SK-N-SH (cell line): ENCODE measurements around the gene ZC3H18. TPM values are rescaled to one million over a fixed set of nuclear protein-coding genes. Genes with fewer than 3 reads are reported as not detected.

Source experiments
- CTCF ChIA-PET: fragments of 300-600, 350-600 bp; formaldehyde crosslinking; extraction: SDS; loops from one replicate; lab custom pipeline; 2021; lab: Yijun Ruan, JAX
- POLR2A ChIA-PET: fragments of 350-600 bp; sonication (Branson Sonifier 250); formaldehyde crosslinking; extraction: SDS; loops from one replicate; lab custom pipeline; 2020; ENCODE audit warnings: antibody characterized with exemption, inconsistent platforms; lab: Yijun Ruan, JAX
- DNase-seq: peaks from one replicate; pipeline ENCODE4 v3.0.0; 2012
- H2AFZ ChIP-seq: fragments of 200-600 bp; sonication (generic); 2 replicates; pipeline ENCODE4 v1.8.1; 2016; ENCODE audit warnings: antibody characterized with exemption, mild to moderate bottlenecking, low read depth
- H3F3A ChIP-seq: fragments of 200-600 bp; sonication (generic); replicated peaks from 2 replicates; pipeline ENCODE3; 2016; ENCODE audit warnings: antibody characterized with exemption, mild to moderate bottlenecking; ENCODE audit not compliant: insufficient read depth
- H3K27ac ChIP-seq, 2 experiments: fragments of 200-500 bp in 1 of 2; fragments of 200-600 bp in 1 of 2; sonication (Bioruptor generic) in 1 of 2; sonication (generic), shearing (Covaris generic) in 1 of 2; 2 replicates each; pipeline versions ENCODE4 v1.5.1 to v1.6.1; 2014 to 2016; ENCODE audit warnings: low read depth in 2 of 2, inconsistent platforms in 1 of 2, low read length in 1 of 2, mild to moderate bottlenecking in 1 of 2, mixed read lengths in 1 of 2
- H3K27me3 ChIP-seq: fragments of 200-600 bp; sonication (generic), shearing (Covaris generic); 2 replicates; pipeline ENCODE4 v1.6.1; 2016; ENCODE audit warnings: mixed run types; ENCODE audit not compliant: insufficient read depth
- H3K36me3 ChIP-seq, 2 experiments: fragments of 200-500 bp in 1 of 2; fragments of 200-600 bp in 1 of 2; sonication (Bioruptor generic) in 1 of 2; sonication (generic) in 1 of 2; replicated peaks in 1 of 2; 2 replicates each; pipeline versions ENCODE3 to v1.5.1; 2014 to 2016; ENCODE audit warnings: low read length in 1 of 2, mild to moderate bottlenecking in 1 of 2; ENCODE audit not compliant: insufficient read depth in 2 of 2, control insufficient read depth in 1 of 2
- H3K4me1 ChIP-seq, 2 experiments: fragments of 200-500 bp in 1 of 2; fragments of 200-600 bp in 1 of 2; sonication (Bioruptor generic) in 1 of 2; sonication (generic), shearing (Covaris generic) in 1 of 2; 2 replicates each; pipeline versions ENCODE4 v1.5.1 to v1.6.1; 2014 to 2016; ENCODE audit warnings: low read depth in 1 of 2, low read length in 1 of 2, mixed run types in 1 of 2; ENCODE audit not compliant: insufficient read depth in 2 of 2, control insufficient read depth in 1 of 2
- H3K4me2 ChIP-seq: fragments of 200-600 bp; sonication (generic), shearing (Covaris generic); 2 replicates; pipeline ENCODE4 v1.6.1; 2017; ENCODE audit warnings: mixed run types
- H3K4me3 ChIP-seq, 2 experiments: fragments of 200-500 bp in 1 of 2; fragments of 200-600 bp in 1 of 2; sonication (Bioruptor generic) in 1 of 2; sonication (generic), shearing (Covaris generic) in 1 of 2; 2 replicates each; pipeline versions ENCODE4 v1.5.1 to v1.8.1; 2014 to 2016; ENCODE audit warnings: low read depth in 2 of 2, inconsistent platforms in 1 of 2, low read length in 1 of 2, mild to moderate bottlenecking in 1 of 2, mixed read lengths in 1 of 2, moderate library complexity in 1 of 2
- H3K79me2 ChIP-seq: fragments of 200-600 bp; sonication (generic); 2 replicates; pipeline ENCODE4 v1.8.1; 2017; ENCODE audit warnings: mild to moderate bottlenecking; ENCODE audit not compliant: insufficient read depth
- H3K9ac ChIP-seq: fragments of 200-600 bp; sonication (generic); 2 replicates; pipeline ENCODE4 v1.6.1; 2017; ENCODE audit warnings: mixed run types
- H3K9me2 ChIP-seq: fragments of 200-600 bp; sonication (generic); 2 replicates; pipeline ENCODE4 v1.6.1; 2017; ENCODE audit warnings: mixed run types
- H3K9me3 ChIP-seq: fragments of 200-600 bp; sonication (generic); 2 replicates; pipeline ENCODE4 v1.6.1; 2017; ENCODE audit warnings: mixed run types, mild to moderate bottlenecking, moderate library complexity
- H4K20me1 ChIP-seq: fragments of 200-600 bp; sonication (generic); 2 replicates; pipeline ENCODE4 v1.6.1; 2017; ENCODE audit warnings: mild to moderate bottlenecking, mixed run types; ENCODE audit not compliant: insufficient read depth
- ELF1 ChIP-seq: IDR thresholded peaks from 2 replicates; pipeline ENCODE4 v1.4.0; 2012
- EP300 ChIP-seq, 2 experiments: IDR thresholded peaks; 2 replicates each; pipeline versions ENCODE4 v1.4.0 to v1.6.1; 2012; ENCODE audit warnings: borderline replicate concordance in 1 of 2, low read depth in 1 of 2, low read length in 1 of 2
- GATA2 ChIP-seq: sonication (generic); formaldehyde crosslinking; IDR thresholded peaks from 2 replicates; pipeline ENCODE4 v1.5.0; 2020; ENCODE audit warnings: mild to moderate bottlenecking, missing genetic modification reagents
- MXI1 ChIP-seq: IDR thresholded peaks from 2 replicates; pipeline ENCODE4 v1.6.1; 2012; ENCODE audit warnings: mild to moderate bottlenecking, low read depth, low read length, improper control_type of control experiment
- NFIC ChIP-seq: IDR thresholded peaks from 2 replicates; pipeline ENCODE4 v1.4.0; 2012; ENCODE audit warnings: borderline replicate concordance
- NRF1 ChIP-seq: IDR thresholded peaks from 2 replicates; pipeline ENCODE4 v1.6.1; 2012; ENCODE audit warnings: low read depth, mild to moderate bottlenecking, low read length
- RAD21 ChIP-seq: IDR thresholded peaks from 2 replicates; pipeline ENCODE4 v1.6.1; 2012; ENCODE audit warnings: mild to moderate bottlenecking, low read length
- RXRA ChIP-seq: IDR thresholded peaks from 2 replicates; pipeline ENCODE4 v1.4.0; 2012; ENCODE audit warnings: low read depth, mild to moderate bottlenecking, borderline replicate concordance
- SIN3A ChIP-seq: IDR thresholded peaks from 2 replicates; pipeline ENCODE4 v1.6.1; 2012; ENCODE audit warnings: low read depth, mild to moderate bottlenecking, low read length, moderate library complexity, borderline replicate concordance
- TAF1 ChIP-seq: IDR thresholded peaks from 2 replicates; pipeline ENCODE4 v1.6.1; 2012; ENCODE audit warnings: low read depth, mild to moderate bottlenecking, low read length, moderate library complexity, borderline replicate concordance
- TCF12 ChIP-seq: IDR thresholded peaks from 2 replicates; pipeline ENCODE4 v1.4.0; 2012
- YY1 ChIP-seq: IDR thresholded peaks from 2 replicates; pipeline ENCODE4 v1.4.0; 2012; ENCODE audit warnings: low read depth, mild to moderate bottlenecking
- WGBS: methylation state at CpG from one replicate; pipeline ENCODE4 v1.1.6; 2017; ENCODE audit warnings: low lambda C conversion rate; 5-methylcytosine and 5-hydroxymethylcytosine counted together
- polyA plus RNA-seq, 3 experiments: library from polyadenylated mRNA; depleted of rRNA; stranded (reverse); fragments of >200 nt; gene quantifications; 2 replicates each; pipeline ENCODE4 v1.2.3, GENCODE V29; 2012
- TF ChIP-seq, protein P1 (sequence below): IDR thresholded peaks from 2 replicates; pipeline ENCODE4 v1.4.0; 2012; ENCODE audit warnings: low read depth, borderline replicate concordance
- TF ChIP-seq, protein P2 (sequence below): fragments of 200-600 bp; sonication (generic); IDR thresholded peaks from 2 replicates; pipeline ENCODE4 v1.6.1; 2017; ENCODE audit warnings: antibody characterized with exemption, mild to moderate bottlenecking, moderate library complexity
- TF ChIP-seq, protein P3 (sequence below): fragments of 150-350 bp; IDR thresholded peaks from 2 replicates; pipeline ENCODE4 v1.6.1; 2016; ENCODE audit warnings: mild to moderate bottlenecking, low read depth, low read length

The ZC3H18 gene
- polyA plus RNA-seq, 1 of the 3 experiments (the other 2 are of a cell fraction) = 32.7 TPM

DNA sequence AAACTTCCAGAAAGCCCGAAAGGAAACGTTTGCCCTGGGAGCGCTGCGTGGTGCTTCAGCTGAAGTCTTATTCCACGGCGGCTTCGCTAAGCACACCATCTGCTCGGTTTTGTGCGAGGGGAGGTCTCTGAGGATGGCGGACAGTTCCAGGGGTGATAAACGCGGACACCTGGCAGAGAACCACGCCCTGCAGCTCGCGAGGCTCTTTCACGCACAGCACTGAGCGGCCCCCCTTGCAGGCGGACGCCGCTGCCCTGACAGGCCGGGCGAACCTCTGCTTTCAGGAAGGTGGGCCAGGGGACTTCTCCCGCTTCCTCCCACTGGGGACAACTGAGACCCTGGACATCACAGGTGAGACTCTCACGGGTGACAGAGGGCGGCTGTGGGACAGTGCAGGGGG lies 89.0 kb downstream of the ZC3H18 start:
- DNase-seq = no peak
- Histone ChIP-seq H3K9me3 (no peaks in the 10 kb centered on the region), H3K9me2 (no peaks in the 10 kb centered on the region), H3K27me3 (no peaks in the 10 kb centered on the region), H3K27ac (no peak overlapping the region)
- no peak for TF ChIP-seq TCF12
- TF ChIP-seq, protein P1, sequence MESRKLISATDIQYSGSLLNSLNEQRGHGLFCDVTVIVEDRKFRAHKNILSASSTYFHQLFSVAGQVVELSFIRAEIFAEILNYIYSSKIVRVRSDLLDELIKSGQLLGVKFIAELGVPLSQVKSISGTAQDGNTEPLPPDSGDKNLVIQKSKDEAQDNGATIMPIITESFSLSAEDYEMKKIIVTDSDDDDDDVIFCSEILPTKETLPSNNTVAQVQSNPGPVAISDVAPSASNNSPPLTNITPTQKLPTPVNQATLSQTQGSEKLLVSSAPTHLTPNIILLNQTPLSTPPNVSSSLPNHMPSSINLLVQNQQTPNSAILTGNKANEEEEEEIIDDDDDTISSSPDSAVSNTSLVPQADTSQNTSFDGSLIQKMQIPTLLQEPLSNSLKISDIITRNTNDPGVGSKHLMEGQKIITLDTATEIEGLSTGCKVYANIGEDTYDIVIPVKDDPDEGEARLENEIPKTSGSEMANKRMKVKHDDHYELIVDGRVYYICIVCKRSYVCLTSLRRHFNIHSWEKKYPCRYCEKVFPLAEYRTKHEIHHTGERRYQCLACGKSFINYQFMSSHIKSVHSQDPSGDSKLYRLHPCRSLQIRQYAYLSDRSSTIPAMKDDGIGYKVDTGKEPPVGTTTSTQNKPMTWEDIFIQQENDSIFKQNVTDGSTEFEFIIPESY = no peak
- no peak for TF ChIP-seq EP300 (IDR thresholded peaks at IDR 0.05; ENCODE audit: borderline replicate concordance in 1 of 2, low read depth in 1 of 2, low read length in 1 of 2)
- TF ChIP-seq SIN3A = no peak
- TF ChIP-seq NFIC = no peak
- TF ChIP-seq GATA2 (CRISPR knock-in tag) = no peak
- TF ChIP-seq, protein P2, sequence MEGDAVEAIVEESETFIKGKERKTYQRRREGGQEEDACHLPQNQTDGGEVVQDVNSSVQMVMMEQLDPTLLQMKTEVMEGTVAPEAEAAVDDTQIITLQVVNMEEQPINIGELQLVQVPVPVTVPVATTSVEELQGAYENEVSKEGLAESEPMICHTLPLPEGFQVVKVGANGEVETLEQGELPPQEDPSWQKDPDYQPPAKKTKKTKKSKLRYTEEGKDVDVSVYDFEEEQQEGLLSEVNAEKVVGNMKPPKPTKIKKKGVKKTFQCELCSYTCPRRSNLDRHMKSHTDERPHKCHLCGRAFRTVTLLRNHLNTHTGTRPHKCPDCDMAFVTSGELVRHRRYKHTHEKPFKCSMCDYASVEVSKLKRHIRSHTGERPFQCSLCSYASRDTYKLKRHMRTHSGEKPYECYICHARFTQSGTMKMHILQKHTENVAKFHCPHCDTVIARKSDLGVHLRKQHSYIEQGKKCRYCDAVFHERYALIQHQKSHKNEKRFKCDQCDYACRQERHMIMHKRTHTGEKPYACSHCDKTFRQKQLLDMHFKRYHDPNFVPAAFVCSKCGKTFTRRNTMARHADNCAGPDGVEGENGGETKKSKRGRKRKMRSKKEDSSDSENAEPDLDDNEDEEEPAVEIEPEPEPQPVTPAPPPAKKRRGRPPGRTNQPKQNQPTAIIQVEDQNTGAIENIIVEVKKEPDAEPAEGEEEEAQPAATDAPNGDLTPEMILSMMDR = no peak
- no peak for TF ChIP-seq YY1
- TF ChIP-seq RAD21 = no peak
- no peak for TF ChIP-seq MXI1
- TF ChIP-seq RXRA = no peak
- TF ChIP-seq, protein P3, sequence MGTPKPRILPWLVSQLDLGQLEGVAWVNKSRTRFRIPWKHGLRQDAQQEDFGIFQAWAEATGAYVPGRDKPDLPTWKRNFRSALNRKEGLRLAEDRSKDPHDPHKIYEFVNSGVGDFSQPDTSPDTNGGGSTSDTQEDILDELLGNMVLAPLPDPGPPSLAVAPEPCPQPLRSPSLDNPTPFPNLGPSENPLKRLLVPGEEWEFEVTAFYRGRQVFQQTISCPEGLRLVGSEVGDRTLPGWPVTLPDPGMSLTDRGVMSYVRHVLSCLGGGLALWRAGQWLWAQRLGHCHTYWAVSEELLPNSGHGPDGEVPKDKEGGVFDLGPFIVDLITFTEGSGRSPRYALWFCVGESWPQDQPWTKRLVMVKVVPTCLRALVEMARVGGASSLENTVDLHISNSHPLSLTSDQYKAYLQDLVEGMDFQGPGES = no peak
- TF ChIP-seq, all 33 proteins: peak for 0
- H3K36me3 ChIP-seq = peaks cover 0 to 8% of the 10 kb centered on the region in 2 experiments
- POLR2A ChIA-PET = no interaction called here
- 92% methylated on average over 11 of the region's 25 CpGs for WGBS
- H3K79me2 ChIP-seq = peaks cover 11% of the 10 kb centered on the region
- no peak overlapping the region for H3K9ac ChIP-seq
- no peaks in the 10 kb centered on the region for H4K20me1 ChIP-seq
- no peak overlapping the region for H2AFZ ChIP-seq
- H3F3A ChIP-seq = peaks cover 4% of the 10 kb centered on the region
- CTCF ChIA-PET = no interaction called here
- H3K4me1 ChIP-seq = peaks cover 0 to 5% of the 10 kb centered on the region in 2 experiments; a peak in 1 of 4 replicates
- H3K4me2 ChIP-seq = no peak overlapping the region
- no peak overlapping the region for H3K4me3 ChIP-seq

DNA sequence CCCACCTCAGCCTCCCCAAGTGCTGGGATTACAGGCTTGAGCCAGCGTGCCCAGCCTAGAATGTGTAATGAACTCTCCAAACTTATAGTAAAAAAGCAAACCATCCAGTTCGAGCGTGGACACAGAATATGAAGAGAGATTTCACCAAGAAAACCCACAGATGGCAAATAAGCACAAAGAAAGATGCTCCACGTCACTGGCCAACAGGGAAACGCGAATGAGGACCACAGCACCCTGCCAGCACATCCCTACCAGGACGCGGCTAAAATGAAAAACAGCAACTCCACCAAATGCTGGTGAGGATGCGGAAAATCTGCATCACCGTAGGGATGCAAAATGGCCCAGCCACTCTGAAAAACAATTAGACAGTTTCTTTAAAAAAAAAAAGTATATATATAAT lies 91.3 kb downstream of the ZC3H18 start:
- ChIA-PET CTCF (no interaction called here), POLR2A (no interaction called here)
- WGBS = 96% methylated on average over 10 of the region's 10 CpGs
- TF ChIP-seq ELF1 (no peak), RAD21 (no peak), TCF12 (no peak), EP300 (IDR thresholded peaks at IDR 0.05; ENCODE audit: borderline replicate concordance in 1 of 2, low read depth in 1 of 2, low read length in 1 of 2) (no peak), TAF1 (no peak), SIN3A (no peak), YY1 (no peak), NRF1 (no peak)
- TF ChIP-seq, protein P2 = no peak
- TF ChIP-seq, protein P1 = no peak
- TF ChIP-seq, protein P3 = no peak

More for the DNA sequence above, 91.3 kb downstream of the ZC3H18 start:
- H3K27ac ChIP-seq = no peak overlapping the region
- peaks cover 0 to 5% of the 10 kb centered on the region in 2 experiments; a peak in 1 of 4 replicates for H3K4me1 ChIP-seq
- H2AFZ ChIP-seq = no peak overlapping the region
- no peak overlapping the region for H3K4me3 ChIP-seq
- H4K20me1 ChIP-seq = no peaks in the 10 kb centered on the region
- no peaks in the 10 kb centered on the region for H3K36me3 ChIP-seq
- peaks cover 11% of the 10 kb centered on the region for H3K79me2 ChIP-seq
- H3K4me2 ChIP-seq = no peak overlapping the region
- H3K9ac ChIP-seq = no peak overlapping the region
- H3K9me3 ChIP-seq = no peaks in the 10 kb centered on the region
- DNase-seq = no peak
- no peaks in the 10 kb centered on the region for H3K9me2 ChIP-seq
- no peaks in the 10 kb centered on the region for H3K27me3 ChIP-seq
- H3F3A ChIP-seq = peaks cover 4% of the 10 kb centered on the region
